Measurements from ENCODE around the gene LAP3.
A peak's percentile ranks its signal among the peaks of the same experiment; 100 is the strongest.

Gene LAP3

DNA sequence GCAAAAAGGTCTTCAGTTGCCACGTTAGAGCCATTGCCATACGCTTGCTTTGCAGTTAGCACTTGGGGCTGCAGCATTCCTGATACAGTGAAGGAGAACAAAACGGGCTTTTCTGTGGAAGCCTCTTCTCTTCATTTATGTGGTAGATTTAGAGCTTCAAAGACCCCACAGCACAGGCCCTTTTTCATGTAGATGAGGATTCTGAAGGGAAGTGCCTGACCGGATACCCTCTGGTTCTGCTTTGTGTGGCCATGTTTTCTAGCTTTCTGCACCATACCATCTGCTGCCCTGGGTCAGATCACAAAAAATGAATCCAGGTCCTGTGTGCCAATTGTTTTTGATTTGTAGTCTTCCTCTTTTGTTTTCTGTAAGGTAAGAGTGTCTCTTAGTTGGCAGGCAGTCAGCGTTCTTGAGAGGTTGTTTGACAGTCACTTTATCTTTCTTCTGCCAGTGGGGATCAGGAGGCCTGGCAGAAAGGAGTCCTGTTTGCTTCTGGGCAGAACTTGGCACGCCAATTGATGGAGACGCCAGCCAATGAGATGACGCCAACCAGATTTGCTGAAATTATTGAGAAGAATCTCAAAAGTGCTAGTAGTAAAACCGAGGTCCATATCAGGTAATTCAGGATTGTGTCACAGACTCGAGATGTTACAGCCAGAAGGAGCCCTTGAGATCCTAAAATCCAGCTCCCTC lies 7.7 kb downstream of the LAP3 start:
- Mint-ChIP-seq H3K9me3 (no peaks in the 10 kb centered on the region), H3K4me1 (peaks cover 9% of the 10 kb centered on the region), H3K27ac (no peak overlapping the region), H3K36me3 (peaks cover 18% of the 10 kb centered on the region), H3K27me3 (no peaks in the 10 kb centered on the region), H3K4me3 (no peak overlapping the region)

DNA sequence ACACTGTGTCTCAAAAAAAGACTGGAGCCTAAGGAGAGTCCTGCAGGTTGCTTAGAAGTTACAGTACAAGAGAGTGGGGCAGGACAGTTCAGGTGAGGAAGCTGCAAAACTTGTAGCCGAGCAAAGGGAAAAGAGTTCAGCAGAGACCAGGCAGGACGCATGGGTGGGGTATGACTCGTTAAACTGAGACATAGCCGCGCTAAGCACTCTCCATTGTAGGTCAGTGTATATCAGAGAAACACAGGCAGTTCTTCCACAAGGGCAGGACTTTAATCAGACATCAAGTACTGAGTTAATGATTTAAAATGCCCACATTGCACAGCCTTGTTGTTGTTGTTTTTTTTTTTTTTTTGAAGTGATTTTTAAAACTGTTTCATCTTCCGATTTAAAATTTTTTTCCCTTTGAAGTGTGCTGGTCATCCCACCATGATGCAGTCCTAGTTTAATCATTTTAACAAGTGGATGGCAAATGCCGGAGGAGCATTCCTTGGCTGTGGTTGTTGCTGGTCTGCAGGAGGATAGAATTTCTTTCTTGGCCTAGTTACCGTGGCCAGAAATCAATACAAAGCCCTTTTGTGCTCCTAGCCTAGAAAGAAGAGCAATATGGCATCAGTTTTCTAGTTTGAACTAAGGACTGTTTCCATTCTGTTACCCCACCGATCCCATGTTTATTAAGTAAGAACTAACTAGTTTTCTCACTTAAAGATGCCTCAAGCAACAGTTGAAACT lies 10.3 kb downstream of the LAP3 start:
- Mint-ChIP-seq H3K27ac (no peak overlapping the region), H3K27me3 (no peaks in the 10 kb centered on the region), H3K36me3 (peaks cover 13% of the 10 kb centered on the region), H3K4me3 (no peak overlapping the region), H3K4me1 (peaks cover 9% of the 10 kb centered on the region), H3K9me3 (no peaks in the 10 kb centered on the region)

DNA sequence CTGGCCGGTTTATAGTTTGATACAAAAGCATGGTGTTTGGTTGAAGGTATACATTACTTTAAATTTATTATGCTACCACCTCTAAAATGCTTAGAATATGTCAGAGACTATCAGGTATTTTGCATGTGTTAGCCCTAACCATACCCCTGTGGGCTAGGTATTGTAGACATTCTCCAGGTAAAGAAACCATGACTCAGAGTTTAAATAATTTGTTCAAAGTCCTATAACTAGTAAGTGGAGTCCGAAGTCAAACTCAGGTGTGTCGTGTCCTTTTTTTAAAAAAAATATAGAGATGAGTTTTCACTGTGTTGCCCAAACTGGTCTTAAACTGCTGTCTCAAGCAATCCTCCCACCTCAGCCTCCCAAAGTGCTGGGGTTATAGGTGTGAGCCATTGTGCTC lies 12.4 kb downstream of the LAP3 start:
- no peak overlapping the region for H3K4me3 Mint-ChIP-seq
- H3K4me1 Mint-ChIP-seq: peaks cover 17% of the 10 kb centered on the region
- no peak overlapping the region for H3K27ac Mint-ChIP-seq
- peaks cover 21% of the 10 kb centered on the region for H3K36me3 Mint-ChIP-seq
- H3K27me3 Mint-ChIP-seq: no peaks in the 10 kb centered on the region
- H3K9me3 Mint-ChIP-seq: no peaks in the 10 kb centered on the region

DNA sequence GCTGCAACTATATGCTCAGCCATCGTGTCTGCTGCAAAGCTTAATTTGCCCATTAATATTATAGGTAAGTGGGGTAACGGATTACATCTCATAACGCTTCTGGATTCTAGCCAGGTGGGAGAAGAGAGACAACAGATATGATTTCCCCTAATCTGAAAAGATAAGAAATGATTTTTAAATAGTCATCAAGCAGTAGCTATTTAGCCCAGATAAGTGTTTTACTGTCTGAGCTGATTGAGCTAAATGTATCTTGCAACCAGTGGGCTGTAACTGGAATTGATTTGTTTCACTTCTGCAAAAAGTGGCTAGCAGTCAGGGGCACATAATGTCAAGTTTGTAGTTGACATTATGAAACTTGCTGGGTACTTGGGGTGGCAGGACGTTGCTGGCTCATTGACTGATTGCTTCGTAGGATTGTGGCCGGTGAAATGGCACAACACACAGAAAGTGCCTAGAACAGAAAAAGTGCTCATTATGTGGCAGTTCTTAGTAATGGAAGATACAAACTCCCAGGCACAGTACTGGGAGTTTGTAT lies 18.5 kb downstream of the LAP3 start:
- Mint-ChIP-seq H3K9me3 (no peaks in the 10 kb centered on the region), H3K27me3 (no peaks in the 10 kb centered on the region), H3K27ac (no peak overlapping the region), H3K4me3 (no peak overlapping the region), H3K4me1 (peaks cover 13% of the 10 kb centered on the region), H3K36me3 (peaks cover 17% of the 10 kb centered on the region)

DNA sequence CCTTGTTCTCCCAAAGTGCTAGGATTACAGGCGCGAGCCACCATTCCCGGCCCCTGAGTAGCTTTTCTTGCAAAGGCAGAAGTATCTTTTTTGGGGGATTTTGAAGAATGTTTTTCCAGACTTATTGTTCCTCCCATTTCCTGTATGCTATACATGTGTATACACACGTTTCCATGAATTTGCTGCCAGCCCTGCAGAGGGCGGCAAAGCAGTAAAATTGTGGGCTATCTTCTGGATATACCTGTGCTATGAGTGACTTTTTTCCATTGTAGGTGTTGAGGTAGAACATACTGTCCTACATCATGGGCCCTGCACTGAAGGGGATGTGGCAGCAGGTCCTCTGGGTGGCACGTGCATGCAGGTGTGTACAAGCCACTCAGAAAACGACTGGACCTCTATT lies 20.5 kb downstream of the LAP3 start:
- Mint-ChIP-seq H3K4me3 (no peak overlapping the region), H3K27me3 (no peaks in the 10 kb centered on the region), H3K4me1 (peaks cover 6% of the 10 kb centered on the region), H3K36me3 (peaks cover 17% of the 10 kb centered on the region), H3K27ac (no peak overlapping the region), H3K9me3 (no peaks in the 10 kb centered on the region)

DNA sequence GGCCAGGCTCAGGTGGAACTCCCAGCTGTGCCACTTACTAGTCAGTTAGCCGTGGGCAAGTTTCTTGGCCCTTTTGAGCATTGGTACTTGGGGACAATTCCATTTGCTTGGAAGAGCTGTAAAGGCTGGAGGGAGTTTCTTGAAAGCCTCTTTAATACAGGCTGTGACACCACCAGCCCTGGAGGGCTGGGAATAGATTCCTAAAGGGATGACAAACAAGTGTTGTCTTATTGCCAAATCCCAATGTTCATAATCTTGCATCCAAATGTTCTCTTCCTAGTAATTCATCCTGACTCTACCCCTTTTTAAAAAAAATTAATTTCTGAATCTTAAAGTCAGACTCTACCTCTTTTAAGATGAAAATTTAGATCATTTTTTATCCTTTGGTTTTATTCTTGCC lies 22.8 kb downstream of the LAP3 start:
- peaks cover 9% of the 10 kb centered on the region for H3K36me3 Mint-ChIP-seq
- no peak overlapping the region for H3K27ac Mint-ChIP-seq
- no peaks in the 10 kb centered on the region for H3K9me3 Mint-ChIP-seq
- H3K4me3 Mint-ChIP-seq: no peak overlapping the region
- H3K27me3 Mint-ChIP-seq: no peaks in the 10 kb centered on the region
- no peaks in the 10 kb centered on the region for H3K4me1 Mint-ChIP-seq

DNA sequence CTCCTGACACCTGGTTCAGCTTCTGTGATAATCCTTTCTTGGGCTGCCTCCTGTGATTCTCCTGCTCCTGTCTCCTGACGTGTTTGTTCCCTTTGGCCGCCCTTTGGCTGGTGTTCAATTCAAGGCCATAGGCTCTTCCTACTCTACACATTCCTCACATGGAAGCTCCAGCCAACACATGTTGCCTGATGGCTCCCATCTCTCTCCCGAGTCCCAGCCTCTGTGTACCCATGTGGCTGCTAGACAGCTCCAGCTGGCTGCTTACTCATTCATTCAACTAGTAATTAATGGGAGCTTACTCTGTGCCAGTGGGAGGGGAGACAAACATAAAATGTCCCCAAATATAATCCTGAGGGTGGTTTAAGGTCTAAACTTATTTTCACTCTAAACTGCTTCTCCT lies 28.2 kb downstream of the LAP3 start:
- no peaks in the 10 kb centered on the region for H3K9me3 Mint-ChIP-seq
- peaks cover 4% of the 10 kb centered on the region for H3K36me3 Mint-ChIP-seq
- no peaks in the 10 kb centered on the region for H3K4me1 Mint-ChIP-seq
- no peaks in the 10 kb centered on the region for H3K27me3 Mint-ChIP-seq
- no peak overlapping the region for H3K4me3 Mint-ChIP-seq
- no peak overlapping the region for H3K27ac Mint-ChIP-seq

DNA sequence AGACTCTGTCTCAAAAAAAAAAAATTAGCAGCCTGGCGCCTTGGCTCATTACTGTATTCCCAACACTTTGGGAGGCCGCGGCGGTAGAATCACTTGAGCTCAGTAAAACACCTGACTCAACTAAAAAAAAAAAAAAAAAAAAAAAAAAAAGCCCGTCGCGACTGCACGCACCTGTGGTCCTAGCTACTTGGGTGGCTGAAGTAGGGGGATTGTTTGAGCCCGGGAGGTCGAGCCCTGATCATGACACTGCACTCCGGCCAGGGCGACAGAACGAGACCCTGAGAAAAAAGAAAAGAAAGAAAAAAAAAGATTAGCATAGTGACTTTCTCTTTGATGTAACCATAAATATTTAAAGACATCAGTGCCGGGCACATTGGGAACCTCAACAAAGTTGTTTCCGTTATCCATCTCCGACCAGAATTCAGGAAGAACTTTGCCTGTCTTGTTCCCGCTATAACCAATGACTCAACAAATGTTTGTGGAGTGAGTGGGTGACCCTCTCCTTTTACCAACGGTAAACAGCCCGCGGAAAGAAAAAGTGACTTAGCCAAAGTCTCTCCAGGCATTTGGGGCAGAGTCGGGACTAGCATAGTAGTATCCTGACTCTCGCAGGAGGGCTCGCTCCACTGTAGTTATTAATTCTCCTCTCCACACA lies 36.9 kb downstream of the LAP3 start:
- Mint-ChIP-seq H3K4me1 (peaks cover 32% of the 10 kb centered on the region), H3K4me3 (peak overlapping the region; percentile 95), H3K27ac (peak overlapping the region; percentile 97), H3K36me3 (peaks cover 3% of the 10 kb centered on the region), H3K9me3 (no peaks in the 10 kb centered on the region), H3K27me3 (no peaks in the 10 kb centered on the region)

DNA sequence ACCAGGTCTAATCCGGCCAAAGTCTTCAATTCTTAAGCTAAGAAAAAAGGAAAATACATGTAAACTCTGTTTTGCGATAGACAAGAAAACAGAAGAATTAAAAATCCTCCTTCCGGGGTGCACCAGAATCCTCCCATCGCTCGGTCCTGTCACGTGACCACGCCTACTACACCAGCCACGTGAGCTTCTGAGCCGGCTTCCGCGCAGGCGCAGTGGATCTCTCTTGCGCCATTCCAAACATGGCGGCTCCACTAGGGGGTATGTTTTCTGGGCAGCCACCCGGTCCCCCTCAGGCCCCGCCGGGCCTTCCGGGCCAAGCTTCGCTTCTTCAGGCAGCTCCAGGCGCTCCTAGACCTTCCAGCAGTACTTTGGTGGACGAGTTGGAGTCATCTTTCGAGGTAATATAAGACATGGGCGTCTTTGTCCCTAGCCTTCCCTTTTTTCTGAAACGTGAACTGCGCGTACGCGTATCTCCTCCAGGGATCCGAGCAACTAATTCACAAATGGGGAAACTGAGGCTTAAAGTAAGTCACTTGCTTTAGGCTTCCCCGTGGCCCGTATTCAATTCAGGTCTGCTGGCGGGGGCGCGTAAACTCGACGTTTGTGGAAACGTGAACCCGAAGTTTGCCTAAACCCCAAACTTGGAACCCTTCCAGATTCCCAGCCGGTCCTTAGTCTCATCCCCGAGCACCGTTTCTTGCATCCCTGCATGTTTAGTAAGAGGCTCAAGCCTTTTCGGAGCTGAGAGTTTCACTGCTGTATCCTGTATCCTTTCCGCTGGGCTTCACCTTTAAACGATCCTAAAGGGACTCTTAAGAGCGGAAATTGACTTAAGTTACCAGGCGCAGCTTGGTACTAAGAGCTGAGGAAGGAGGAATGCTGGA lies 37.7 kb downstream of the LAP3 start, which contains the start of gene MED28:
MED28 (plus strand) TSS at position 226 of the 884 bp plus-strand sequence; CDS start at position 240, 14 bp downstream.
- Mint-ChIP-seq H3K27me3 (no peaks in the 10 kb centered on the region), H3K4me3 (peak within 1 kb of the TSS; percentile 95), H3K4me1 (peaks cover 39% of the 10 kb centered on the region), H3K9me3 (no peaks in the 10 kb centered on the region), H3K27ac (peak within 1 kb of the TSS; percentile 97), H3K36me3 (peaks cover 3% of the 10 kb centered on the region)

DNA sequence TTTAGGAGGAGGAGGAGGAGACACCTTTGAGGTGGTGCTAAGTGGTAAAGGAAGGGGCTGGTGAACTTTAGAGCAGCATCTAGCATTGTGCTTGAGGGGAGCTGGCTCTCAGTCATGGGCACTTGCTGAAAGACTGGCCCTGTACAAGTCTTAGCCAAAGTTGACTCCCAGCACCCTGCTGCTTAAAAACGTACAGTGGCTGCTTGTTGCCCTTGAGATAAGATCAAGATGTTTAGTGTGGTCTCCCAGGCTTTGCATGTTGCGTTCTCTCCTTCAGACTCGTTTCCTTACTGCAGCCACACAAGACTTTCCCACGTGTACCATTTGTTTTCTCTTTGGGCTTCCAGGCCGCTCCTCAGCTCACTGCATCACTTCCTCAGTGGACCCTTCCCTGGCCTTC lies 39.3 kb downstream of the LAP3 start:
- H3K4me1 Mint-ChIP-seq: peaks cover 45% of the 10 kb centered on the region
- peaks cover 4% of the 10 kb centered on the region for H3K36me3 Mint-ChIP-seq
- no peaks in the 10 kb centered on the region for H3K9me3 Mint-ChIP-seq
- no peaks in the 10 kb centered on the region for H3K27me3 Mint-ChIP-seq
- H3K4me3 Mint-ChIP-seq: peak overlapping the region; percentile 88
- peak overlapping the region; percentile 75 for H3K27ac Mint-ChIP-seq

DNA sequence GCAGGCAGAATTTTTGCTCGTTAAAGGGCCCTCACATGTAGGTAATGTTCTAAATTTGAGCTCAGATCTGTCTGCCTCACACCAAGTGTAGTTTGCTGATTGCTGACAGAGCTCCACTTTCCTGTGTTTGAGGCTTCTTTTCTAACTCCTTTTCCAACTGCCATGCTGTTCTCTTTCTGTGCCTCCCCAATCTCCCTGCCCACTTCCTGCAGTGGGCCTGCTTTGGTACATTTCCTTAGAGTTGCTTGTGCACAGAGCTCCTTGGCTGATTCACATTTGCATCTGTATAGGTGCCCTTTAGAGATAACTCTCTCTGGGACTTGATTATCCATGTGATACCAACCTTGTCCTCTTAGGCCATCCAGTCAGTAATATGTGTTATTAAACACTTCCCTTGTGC lies 41.9 kb downstream of the LAP3 start:
- Mint-ChIP-seq H3K9me3 (no peaks in the 10 kb centered on the region), H3K36me3 (peaks cover 6% of the 10 kb centered on the region), H3K4me1 (peaks cover 51% of the 10 kb centered on the region), H3K27me3 (no peaks in the 10 kb centered on the region), H3K27ac (peak overlapping the region; percentile 19), H3K4me3 (peak overlapping the region; percentile 58)

DNA sequence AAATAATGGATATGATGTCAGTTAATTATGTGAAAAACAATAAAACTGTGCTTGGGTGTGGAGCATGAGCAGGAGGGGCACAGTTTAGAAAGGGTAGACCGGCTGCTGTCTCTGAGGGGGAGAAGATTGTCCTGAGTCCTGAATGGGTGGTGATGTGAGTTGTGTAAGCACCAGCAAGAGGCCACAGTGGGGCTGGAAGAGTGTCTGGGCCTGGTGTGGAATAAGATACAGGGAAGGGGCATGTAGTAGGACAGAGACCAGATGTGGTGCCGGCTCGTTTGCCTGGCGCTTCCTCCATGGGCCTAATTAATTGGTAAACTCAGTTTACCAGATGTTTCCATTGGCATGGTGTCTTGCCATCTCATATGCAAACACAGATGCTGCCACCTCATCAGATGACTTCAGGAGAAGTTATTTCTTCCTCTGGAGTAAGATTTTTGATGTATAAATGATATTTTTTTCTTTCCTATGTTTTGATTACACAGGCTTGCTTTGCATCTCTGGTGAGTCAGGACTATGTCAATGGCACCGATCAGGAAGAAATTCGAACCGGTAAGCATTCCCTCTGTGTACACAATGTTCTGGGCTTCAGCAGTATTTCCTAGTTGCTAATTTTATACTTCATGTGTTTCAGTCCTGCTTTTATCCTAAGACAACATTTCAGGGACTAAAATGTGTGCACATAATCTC lies 42.6 kb downstream of the LAP3 start:
- Mint-ChIP-seq H3K27ac (peak overlapping the region; percentile 19), H3K4me3 (peak overlapping the region; percentile 58)

DNA sequence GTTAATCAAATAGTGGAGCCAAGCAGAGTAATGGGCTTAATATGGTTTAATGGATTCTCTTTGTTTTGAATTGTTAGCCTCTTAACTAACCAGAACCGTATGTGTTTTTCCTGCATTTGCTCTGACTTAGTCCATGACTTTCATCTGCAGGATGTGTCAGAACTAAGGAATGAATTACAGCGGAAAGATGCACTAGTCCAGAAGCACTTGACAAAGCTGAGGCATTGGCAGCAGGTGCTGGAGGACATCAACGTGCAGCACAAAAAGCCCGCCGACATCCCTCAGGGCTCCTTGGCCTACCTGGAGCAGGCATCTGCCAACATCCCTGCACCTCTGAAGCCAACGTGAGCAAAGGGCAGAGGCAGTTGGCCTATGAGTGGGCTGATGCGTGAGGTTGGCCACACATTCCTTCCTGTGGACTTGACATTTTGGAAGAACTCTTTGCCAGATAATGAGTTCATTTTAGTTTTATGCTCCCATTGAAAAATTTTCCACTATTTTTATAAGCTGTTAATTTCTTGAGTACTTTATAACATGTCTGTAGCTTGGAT lies 46.5 kb downstream of the LAP3 start:
- Mint-ChIP-seq H3K4me3 (no peak overlapping the region), H3K4me1 (peaks cover 39% of the 10 kb centered on the region), H3K27ac (no peak overlapping the region), H3K9me3 (no peaks in the 10 kb centered on the region), H3K27me3 (no peaks in the 10 kb centered on the region), H3K36me3 (peaks cover 15% of the 10 kb centered on the region)

More for the DNA sequence above, 42.6 kb downstream of the LAP3 start:
- peaks cover 10% of the 10 kb centered on the region for H3K36me3 Mint-ChIP-seq
- H3K4me1 Mint-ChIP-seq: peaks cover 56% of the 10 kb centered on the region
- H3K27me3 Mint-ChIP-seq: no peaks in the 10 kb centered on the region
- H3K9me3 Mint-ChIP-seq: no peaks in the 10 kb centered on the region

DNA sequence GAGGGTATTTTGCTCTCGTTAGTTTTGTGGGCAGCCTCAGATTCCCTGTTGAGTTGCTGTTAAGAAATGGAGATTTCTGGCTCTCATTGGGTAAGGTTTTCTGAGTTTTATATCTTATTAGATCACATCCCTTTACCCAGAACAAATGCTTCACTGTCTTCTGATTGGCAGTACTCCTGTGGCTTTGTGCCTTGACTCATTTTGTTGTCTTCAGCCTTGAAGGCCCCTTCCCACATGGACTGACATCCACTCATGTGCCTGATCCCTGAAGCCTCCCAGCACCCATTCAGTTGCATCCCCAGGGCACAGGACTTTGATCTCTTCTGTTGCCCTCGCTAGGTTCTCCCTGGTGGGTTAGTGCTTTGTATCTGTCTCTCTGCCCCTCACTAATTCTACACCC lies 47.8 kb downstream of the LAP3 start:
- Mint-ChIP-seq H3K4me3 (no peak overlapping the region), H3K27ac (no peak overlapping the region), H3K9me3 (no peaks in the 10 kb centered on the region), H3K4me1 (peaks cover 28% of the 10 kb centered on the region), H3K27me3 (no peaks in the 10 kb centered on the region), H3K36me3 (peaks cover 15% of the 10 kb centered on the region)
